ENCODE measurements around the gene FAAP20. TPM values are rescaled to one million over a fixed set of nuclear protein-coding genes. Genes with fewer than 3 reads are reported as not detected.

Gene FAAP20
- total RNA-seq, 6 donors from 2014 or later, result 26.7 to 88.0 (median 66.8) TPM

DNA sequence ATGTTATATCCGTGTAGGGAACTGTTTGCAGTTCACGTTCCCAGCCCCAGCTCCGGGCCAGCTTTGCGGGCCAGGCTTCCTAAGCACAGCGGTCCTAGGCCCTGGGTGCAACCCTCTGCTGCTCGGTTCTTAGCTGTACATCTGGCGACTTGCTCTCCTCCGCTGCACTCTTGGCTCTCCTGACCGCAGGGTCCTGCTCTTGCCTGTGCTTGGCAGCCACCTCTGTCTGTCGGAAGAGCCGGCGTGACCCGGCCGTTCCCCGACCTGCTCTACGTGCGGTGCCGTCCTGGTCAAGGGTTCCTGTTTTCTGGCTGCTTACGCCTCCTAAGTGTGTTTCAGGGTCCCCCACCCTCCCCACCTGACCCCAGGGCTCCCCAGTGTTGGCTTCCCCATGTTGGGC, 36.7 kb downstream of the FAAP20 start:
- WGBS, 2 donors, result 92 to 99% methylated on average over 19 of the region's 19 CpGs

GRCh38 chr1:2156866-2157265, 37.7 kb downstream of the FAAP20 start:
- Histone ChIP-seq H3K4me3 (no peak overlapping the region), H3K9me3 (no peaks in the 10 kb centered on the region), H3K27ac (no peak overlapping the region), H3K4me1 (peaks cover 0 to 2% (median 0%) of the 10 kb centered on the region in 4 donors), H3K36me3 (peaks cover 0 to 31% (median 19%) of the 10 kb centered on the region in 4 donors), H3K27me3 (no peaks in the 10 kb centered on the region)
- ATAC-seq (ENCODE audit: low FRiP score in 2 of 2) (no peak), DNase-seq (no peak)
- TF ChIP-seq POLR2A (IDR thresholded peaks at IDR 0.05), result no peak
- TF ChIP-seq, protein P1, sequence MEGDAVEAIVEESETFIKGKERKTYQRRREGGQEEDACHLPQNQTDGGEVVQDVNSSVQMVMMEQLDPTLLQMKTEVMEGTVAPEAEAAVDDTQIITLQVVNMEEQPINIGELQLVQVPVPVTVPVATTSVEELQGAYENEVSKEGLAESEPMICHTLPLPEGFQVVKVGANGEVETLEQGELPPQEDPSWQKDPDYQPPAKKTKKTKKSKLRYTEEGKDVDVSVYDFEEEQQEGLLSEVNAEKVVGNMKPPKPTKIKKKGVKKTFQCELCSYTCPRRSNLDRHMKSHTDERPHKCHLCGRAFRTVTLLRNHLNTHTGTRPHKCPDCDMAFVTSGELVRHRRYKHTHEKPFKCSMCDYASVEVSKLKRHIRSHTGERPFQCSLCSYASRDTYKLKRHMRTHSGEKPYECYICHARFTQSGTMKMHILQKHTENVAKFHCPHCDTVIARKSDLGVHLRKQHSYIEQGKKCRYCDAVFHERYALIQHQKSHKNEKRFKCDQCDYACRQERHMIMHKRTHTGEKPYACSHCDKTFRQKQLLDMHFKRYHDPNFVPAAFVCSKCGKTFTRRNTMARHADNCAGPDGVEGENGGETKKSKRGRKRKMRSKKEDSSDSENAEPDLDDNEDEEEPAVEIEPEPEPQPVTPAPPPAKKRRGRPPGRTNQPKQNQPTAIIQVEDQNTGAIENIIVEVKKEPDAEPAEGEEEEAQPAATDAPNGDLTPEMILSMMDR (IDR thresholded peaks at IDR 0.05), result no peak
- 88 to 91% methylated on average over 9 of the region's 9 CpGs for WGBS, 2 donors

More for the DNA sequence above, 36.7 kb downstream of the FAAP20 start:
- TF ChIP-seq, protein P1 (IDR thresholded peaks at IDR 0.05), result no peak
- TF ChIP-seq POLR2A (IDR thresholded peaks at IDR 0.05) (no peak), POLR2AphosphoS5 (IDR thresholded peaks at IDR 0.05) (no peak), EP300 (IDR thresholded peaks at IDR 0.05) (no peak)
- Histone ChIP-seq H3K27me3 (no peaks in the 10 kb centered on the region), H3K27ac (no peak overlapping the region), H3K36me3 (peaks cover 0 to 27% (median 16%) of the 10 kb centered on the region in 4 donors), H3K9me3 (no peaks in the 10 kb centered on the region), H3K4me3 (no peak overlapping the region), H3K4me1 (peaks cover 0 to 2% (median 0%) of the 10 kb centered on the region in 4 donors)
- no peak for ATAC-seq (ENCODE audit: low FRiP score in 2 of 2)
- DNase-seq, result no peak

DNA sequence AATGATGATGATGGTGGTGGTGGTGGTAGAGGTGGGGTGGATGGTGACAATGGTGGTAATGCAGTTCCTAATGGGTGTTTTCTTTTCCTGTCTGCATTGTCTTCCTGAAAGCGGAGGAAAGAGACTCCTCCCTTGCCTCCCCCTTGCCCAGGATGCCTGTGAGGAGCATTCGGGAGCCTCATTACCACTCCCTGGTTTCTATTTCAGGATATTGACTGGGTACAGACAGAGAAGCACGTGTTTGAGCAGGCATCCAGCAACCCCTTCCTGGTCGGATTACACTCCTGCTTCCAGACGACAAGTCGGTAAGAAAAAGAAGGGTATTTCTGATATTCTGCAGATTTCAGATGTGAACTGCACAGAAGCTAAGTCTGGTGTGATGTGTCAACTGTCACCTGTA, 38.8 kb downstream of the FAAP20 start:
- peaks cover 0 to 36% (median 18%) of the 10 kb centered on the region in 4 donors for H3K36me3 ChIP-seq
- ATAC-seq (ENCODE audit: low FRiP score in 2 of 2) (no peak), DNase-seq (no peak)
- TF ChIP-seq POLR2AphosphoS5 (IDR thresholded peaks at IDR 0.05) (no peak), EP300 (IDR thresholded peaks at IDR 0.05) (no peak), POLR2A (IDR thresholded peaks at IDR 0.05) (no peak)
- TF ChIP-seq, protein P1 (IDR thresholded peaks at IDR 0.05), result no peak
- 62 to 74% methylated on average over 6 of the region's 6 CpGs for WGBS, 2 donors
- H3K27ac ChIP-seq, result no peak overlapping the region
- H3K4me1 ChIP-seq, result peaks cover 0 to 12% (median 5%) of the 10 kb centered on the region in 4 donors
- no peaks in the 10 kb centered on the region for H3K27me3 ChIP-seq
- no peaks in the 10 kb centered on the region for H3K9me3 ChIP-seq
- no peak overlapping the region for H3K4me3 ChIP-seq

DNA sequence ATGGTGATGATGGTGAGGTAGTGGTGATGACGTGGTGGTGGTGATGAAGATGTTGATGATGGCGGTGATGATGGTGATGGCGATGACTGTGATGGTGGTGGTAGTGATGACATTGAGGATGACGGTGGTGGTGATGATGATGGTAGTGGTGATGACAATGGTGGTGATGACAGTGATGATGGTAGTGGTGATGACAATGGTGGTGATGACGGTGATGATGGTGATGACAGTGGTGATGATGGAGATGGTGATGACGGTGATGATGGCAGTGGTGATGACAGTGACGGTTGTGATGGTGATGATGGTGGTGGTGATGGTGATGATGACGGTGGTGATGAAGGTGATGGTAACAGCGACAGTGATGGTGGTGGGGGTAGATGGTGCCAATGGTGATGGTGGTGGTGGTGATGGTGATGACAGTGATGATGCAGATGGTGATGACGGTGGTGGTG, 39.4 kb downstream of the FAAP20 start:
- Histone ChIP-seq H3K4me1 (peaks cover 0 to 15% (median 6%) of the 10 kb centered on the region in 4 donors), H3K27me3 (no peaks in the 10 kb centered on the region), H3K9me3 (no peaks in the 10 kb centered on the region), H3K27ac (no peak overlapping the region), H3K4me3 (no peak overlapping the region), H3K36me3 (peaks cover 0 to 36% (median 18%) of the 10 kb centered on the region in 4 donors)
- ATAC-seq (ENCODE audit: low FRiP score in 2 of 2) (no peak), DNase-seq (no peak)
- TF ChIP-seq, protein P1 (IDR thresholded peaks at IDR 0.05), result no peak
- TF ChIP-seq POLR2AphosphoS5 (IDR thresholded peaks at IDR 0.05) (no peak), POLR2A (IDR thresholded peaks at IDR 0.05) (no peak), EP300 (IDR thresholded peaks at IDR 0.05) (no peak)
- 95 to 97% methylated on average over 10 of the region's 10 CpGs for WGBS, 2 donors

- no peaks in the 10 kb centered on the region for H3K27me3 ChIP-seq
- no peak overlapping the region for H3K4me3 ChIP-seq
- H3K27ac ChIP-seq, result no peak overlapping the region
- ATAC-seq (ENCODE audit: low FRiP score in 2 of 2) (no peak), DNase-seq (no peak)
- peaks cover 4 to 21% (median 9%) of the 10 kb centered on the region in 4 donors for H3K4me1 ChIP-seq
- H3K36me3 ChIP-seq, result peaks cover 0 to 38% (median 19%) of the 10 kb centered on the region in 4 donors
- no peaks in the 10 kb centered on the region for H3K9me3 ChIP-seq
- TF ChIP-seq, protein P1 (IDR thresholded peaks at IDR 0.05), result no peak
- TF ChIP-seq POLR2AphosphoS5 (IDR thresholded peaks at IDR 0.05), result no peak
- TF ChIP-seq EP300 (IDR thresholded peaks at IDR 0.05), result no peak
- no peak for TF ChIP-seq POLR2A (IDR thresholded peaks at IDR 0.05)
- WGBS, 2 donors, result 94 to 96% methylated on average over 16 to 21 of the region's 21 CpGs
These were observed 40.5 kb downstream of the FAAP20 start for GRCh38 chr1:2154022-2154421.

All from upper lobe of left lung (tissue), 6 donors.